Hepatocyte (in vitro differentiated cells): ENCODE results near the gene PDZD7.

ENCODE experiments used
- EZH2 ChIP-seq: fragments of 200-600 bp; sonication (generic); IDR thresholded peaks from 2 replicates; pipeline ENCODE4 v1.6.1; 2016; ENCODE audit warnings: antibody characterized with exemption, mild to moderate bottlenecking, borderline replicate concordance
- TF ChIP-seq, protein P1 (sequence below): fragments of 200-600 bp; sonication (generic); IDR thresholded peaks from 2 replicates; pipeline ENCODE4 v1.5.1; 2016; ENCODE audit warnings: antibody characterized with exemption, mild to moderate bottlenecking; ENCODE audit not compliant: poor library complexity

DNA sequence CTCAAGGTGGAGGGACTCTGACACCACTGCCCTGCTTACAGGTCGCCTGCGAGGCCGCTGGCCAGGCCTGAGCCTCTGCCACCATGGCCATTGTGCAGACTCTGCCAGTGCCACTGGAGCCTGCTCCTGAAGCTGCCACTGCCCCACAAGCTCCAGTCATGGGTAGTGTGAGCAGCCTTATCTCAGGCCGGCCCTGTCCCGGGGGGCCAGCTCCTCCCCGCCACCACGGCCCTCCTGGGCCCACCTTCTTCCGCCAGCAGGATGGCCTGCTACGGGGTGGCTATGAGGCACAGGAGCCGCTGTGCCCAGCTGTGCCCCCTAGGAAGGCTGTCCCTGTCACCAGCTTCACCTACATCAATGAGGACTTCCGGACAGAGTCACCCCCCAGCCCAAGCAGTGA, 28.5 kb downstream of the PDZD7 start:
- TF ChIP-seq, protein P1, sequence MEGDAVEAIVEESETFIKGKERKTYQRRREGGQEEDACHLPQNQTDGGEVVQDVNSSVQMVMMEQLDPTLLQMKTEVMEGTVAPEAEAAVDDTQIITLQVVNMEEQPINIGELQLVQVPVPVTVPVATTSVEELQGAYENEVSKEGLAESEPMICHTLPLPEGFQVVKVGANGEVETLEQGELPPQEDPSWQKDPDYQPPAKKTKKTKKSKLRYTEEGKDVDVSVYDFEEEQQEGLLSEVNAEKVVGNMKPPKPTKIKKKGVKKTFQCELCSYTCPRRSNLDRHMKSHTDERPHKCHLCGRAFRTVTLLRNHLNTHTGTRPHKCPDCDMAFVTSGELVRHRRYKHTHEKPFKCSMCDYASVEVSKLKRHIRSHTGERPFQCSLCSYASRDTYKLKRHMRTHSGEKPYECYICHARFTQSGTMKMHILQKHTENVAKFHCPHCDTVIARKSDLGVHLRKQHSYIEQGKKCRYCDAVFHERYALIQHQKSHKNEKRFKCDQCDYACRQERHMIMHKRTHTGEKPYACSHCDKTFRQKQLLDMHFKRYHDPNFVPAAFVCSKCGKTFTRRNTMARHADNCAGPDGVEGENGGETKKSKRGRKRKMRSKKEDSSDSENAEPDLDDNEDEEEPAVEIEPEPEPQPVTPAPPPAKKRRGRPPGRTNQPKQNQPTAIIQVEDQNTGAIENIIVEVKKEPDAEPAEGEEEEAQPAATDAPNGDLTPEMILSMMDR: no peak
- TF ChIP-seq EZH2: no peak
